ENCODE results near the gene NDUFC1. TPM values are rescaled to one million over a fixed set of nuclear protein-coding genes. Genes with fewer than 3 reads are reported as not detected.

NDUFC1 gene
- total and polyA plus RNA-seq, 8 donors = 4.0 to 142 (median 66.0) TPM

DNA sequence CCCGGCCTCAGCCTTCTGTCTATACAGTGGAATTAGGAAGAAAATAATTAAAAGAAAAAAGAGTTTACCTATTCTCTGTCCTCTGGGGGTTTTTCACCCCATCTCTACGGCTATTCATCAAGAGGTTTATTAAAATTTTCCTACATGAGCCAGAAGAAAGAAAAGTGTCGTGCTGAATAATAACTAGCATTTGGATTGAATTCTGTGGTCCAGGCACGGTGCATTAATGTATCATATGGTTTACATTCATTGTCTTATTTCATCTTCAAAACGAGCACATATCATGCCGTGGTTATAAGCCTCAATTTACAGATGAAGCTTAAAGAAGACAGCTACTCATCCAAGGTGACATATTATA, 6.4 kb downstream of the NDUFC1 start:
- peak overlapping the region; percentile 90 to 93 (median 90) for H3K27ac ChIP-seq
- intact Hi-C loops (cut with DNase I; ENCODE audit: low total_unique reads) = loop anchor here (10.0 kb wide), 2 partner anchors 71 to 201 kb away; no protein-coding TSS in a partner anchor
- H3K27me3 ChIP-seq = no peaks in the 10 kb centered on the region
- peak overlapping the region; percentile 74 to 92 (median 78) for H3K4me3 ChIP-seq
- WGBS, 5 donors = 7 to 17% (median 13%) methylated on average over 6 of the region's 6 CpGs
- no peak for DNase-seq
- H3K4me1 ChIP-seq = peaks cover 13 to 61% (median 37%) of the 10 kb centered on the region in 4 donors
- no peaks in the 10 kb centered on the region for H3K9me3 ChIP-seq
- H3K36me3 ChIP-seq = peaks cover 16 to 28% (median 24%) of the 10 kb centered on the region in 4 donors
- no peak for TF ChIP-seq POLR2AphosphoS5 (IDR thresholded peaks at IDR 0.05)
- no peak for TF ChIP-seq POLR2A (IDR thresholded peaks at IDR 0.05)
- TF ChIP-seq, protein P1, sequence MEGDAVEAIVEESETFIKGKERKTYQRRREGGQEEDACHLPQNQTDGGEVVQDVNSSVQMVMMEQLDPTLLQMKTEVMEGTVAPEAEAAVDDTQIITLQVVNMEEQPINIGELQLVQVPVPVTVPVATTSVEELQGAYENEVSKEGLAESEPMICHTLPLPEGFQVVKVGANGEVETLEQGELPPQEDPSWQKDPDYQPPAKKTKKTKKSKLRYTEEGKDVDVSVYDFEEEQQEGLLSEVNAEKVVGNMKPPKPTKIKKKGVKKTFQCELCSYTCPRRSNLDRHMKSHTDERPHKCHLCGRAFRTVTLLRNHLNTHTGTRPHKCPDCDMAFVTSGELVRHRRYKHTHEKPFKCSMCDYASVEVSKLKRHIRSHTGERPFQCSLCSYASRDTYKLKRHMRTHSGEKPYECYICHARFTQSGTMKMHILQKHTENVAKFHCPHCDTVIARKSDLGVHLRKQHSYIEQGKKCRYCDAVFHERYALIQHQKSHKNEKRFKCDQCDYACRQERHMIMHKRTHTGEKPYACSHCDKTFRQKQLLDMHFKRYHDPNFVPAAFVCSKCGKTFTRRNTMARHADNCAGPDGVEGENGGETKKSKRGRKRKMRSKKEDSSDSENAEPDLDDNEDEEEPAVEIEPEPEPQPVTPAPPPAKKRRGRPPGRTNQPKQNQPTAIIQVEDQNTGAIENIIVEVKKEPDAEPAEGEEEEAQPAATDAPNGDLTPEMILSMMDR (IDR thresholded peaks at IDR 0.05) = no peak
- no peak for TF ChIP-seq EP300 (IDR thresholded peaks at IDR 0.05)

DNA sequence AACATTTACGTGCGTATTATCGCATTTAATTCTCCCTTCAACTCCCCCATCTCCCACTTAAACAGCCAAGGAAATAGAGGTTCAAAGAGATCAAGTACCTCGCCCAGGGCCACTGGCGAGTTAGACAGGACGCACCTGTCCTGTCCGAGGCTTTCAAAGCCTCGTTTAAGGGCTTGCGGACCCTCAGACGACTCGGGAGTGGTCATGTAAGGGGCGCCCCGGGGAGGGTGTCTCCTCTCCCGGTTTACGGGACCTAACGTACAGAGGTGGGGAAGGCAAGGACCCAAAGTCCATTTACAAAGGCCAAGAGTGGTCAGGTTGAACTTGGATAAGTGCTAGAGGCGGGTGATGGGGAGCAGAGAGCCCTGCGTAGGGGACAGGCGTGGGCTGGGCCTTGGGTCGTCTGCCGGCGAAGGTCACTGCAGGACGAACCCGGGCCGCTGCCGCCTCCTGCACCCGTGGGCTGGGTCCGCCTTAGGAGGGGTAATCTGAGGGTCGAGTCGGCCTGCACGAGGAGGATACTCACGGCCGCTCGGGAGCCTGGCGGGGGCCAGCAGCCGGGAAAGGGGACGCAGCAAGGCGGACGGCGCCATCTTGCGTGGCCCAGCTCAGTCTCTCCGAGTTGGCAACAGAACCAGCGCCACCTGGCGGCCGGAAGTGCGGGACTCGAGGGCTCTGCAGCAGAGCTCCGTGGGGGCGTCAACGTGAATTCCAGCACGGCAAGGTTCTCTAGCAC, 6.9 kb downstream of the NDUFC1 start:
- Histone ChIP-seq H3K27ac (peak overlapping the region; percentile 90 to 93 (median 90)), H3K4me3 (peak overlapping the region; percentile 74 to 92 (median 78)), H3K4me1 (peaks cover 13 to 58% (median 35%) of the 10 kb centered on the region in 4 donors), H3K27me3 (no peaks in the 10 kb centered on the region), H3K9me3 (no peaks in the 10 kb centered on the region), H3K36me3 (peaks cover 16 to 33% (median 30%) of the 10 kb centered on the region in 4 donors)
- DNase-seq = peak; percentile 98
- WGBS, 5 donors = 0 to 1% (median 0%) methylated on average over 35 to 51 of the region's 51 CpGs
- intact Hi-C loops (cut with DNase I; ENCODE audit: low total_unique reads) = loop anchor here (10.0 kb wide), 2 partner anchors 71 to 201 kb away; no protein-coding TSS in a partner anchor
- TF ChIP-seq EP300 (IDR thresholded peaks at IDR 0.05) (no peak), POLR2A (IDR thresholded peaks at IDR 0.05) (no peak), POLR2AphosphoS5 (IDR thresholded peaks at IDR 0.05) (peak; percentile 65 to 87 (median 72))
- TF ChIP-seq, protein P1 (IDR thresholded peaks at IDR 0.05) = peak in 6 of 7 experiments; percentile 54 to 96 (median 88)

DNA sequence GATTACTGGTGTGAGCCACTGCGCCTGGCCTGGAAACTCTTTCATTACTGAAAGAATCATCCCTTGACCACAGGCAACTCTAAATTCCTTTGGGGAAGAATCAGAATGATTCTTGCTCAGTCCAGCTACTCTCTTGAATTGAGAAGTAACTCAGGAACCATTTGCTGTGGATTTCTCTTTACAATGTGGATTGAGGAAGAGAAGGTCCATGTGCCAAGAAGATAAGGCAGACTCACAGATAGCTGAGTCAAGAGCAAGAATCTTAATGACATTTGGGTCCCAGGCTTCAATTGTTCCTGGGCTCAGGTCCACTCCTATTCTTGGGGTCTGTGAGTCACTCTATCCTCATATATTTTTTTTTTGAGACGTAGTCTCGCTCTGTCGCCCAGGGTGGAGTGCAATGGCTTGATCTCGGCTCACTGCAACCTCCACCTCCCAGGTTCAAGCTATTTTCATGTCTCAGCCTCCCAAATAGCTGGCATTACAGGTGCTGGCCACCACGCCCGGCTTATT, 16.0 kb downstream of the NDUFC1 start:
- H3K27ac ChIP-seq = no peak overlapping the region
- 96 to 99% (median 97%) methylated on average over 7 of the region's 7 CpGs for WGBS, 5 donors
- no peak overlapping the region for H3K4me3 ChIP-seq
- no peak for DNase-seq
- peaks cover 2 to 51% (median 41%) of the 10 kb centered on the region in 4 donors for H3K36me3 ChIP-seq
- TF ChIP-seq POLR2AphosphoS5 (IDR thresholded peaks at IDR 0.05) (no peak), EP300 (IDR thresholded peaks at IDR 0.05) (no peak), POLR2A (IDR thresholded peaks at IDR 0.05) (no peak)
- TF ChIP-seq, protein P1 (IDR thresholded peaks at IDR 0.05) = no peak
- H3K27me3 ChIP-seq = no peaks in the 10 kb centered on the region
- peaks cover 0 to 10% (median 3%) of the 10 kb centered on the region in 4 donors for H3K9me3 ChIP-seq
- intact Hi-C loops (cut with DNase I; ENCODE audit: low total_unique reads) = no loop called here
- no peaks in the 10 kb centered on the region for H3K4me1 ChIP-seq

DNA sequence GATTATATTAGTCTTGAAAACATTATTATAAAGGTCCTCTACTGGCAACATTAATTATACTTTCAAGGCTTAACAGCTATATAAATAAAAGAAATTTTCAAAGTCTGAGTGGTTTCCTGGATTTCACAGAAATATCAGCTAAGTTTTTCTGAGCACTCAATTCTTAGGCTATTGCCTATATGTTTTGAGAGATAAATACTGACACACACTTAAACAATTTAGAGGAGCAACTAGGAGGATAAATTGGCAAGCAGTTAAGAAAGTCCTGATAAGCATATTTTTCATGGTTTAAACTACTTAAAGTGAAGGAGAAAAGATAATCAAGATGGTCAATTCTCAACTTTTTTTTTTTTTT, 19.6 kb downstream of the NDUFC1 start:
- no peak for TF ChIP-seq POLR2AphosphoS5 (IDR thresholded peaks at IDR 0.05)
- TF ChIP-seq EP300 (IDR thresholded peaks at IDR 0.05) = no peak
- TF ChIP-seq, protein P1 (IDR thresholded peaks at IDR 0.05) = no peak
- TF ChIP-seq POLR2A (IDR thresholded peaks at IDR 0.05) = no peak
- Histone ChIP-seq H3K27ac (no peak overlapping the region), H3K36me3 (peaks cover 0 to 15% (median 7%) of the 10 kb centered on the region in 4 donors), H3K9me3 (peaks cover 0 to 10% (median 3%) of the 10 kb centered on the region in 4 donors), H3K4me3 (no peak overlapping the region), H3K4me1 (peaks cover 0 to 17% (median 15%) of the 10 kb centered on the region in 4 donors), H3K27me3 (peaks cover 0 to 33% (median 24%) of the 10 kb centered on the region in 3 donors)
- no peak for DNase-seq
- intact Hi-C loops (cut with DNase I; ENCODE audit: low total_unique reads) = no loop called here
